HEK293 (cell line): ENCODE data around the gene POLR1G.

Source experiments
- GLI4 ChIP-seq: fragments of 450-650 bp; formaldehyde crosslinking; IDR thresholded peaks from 2 replicates; pipeline ENCODE4 v1.5.1; 2016; ENCODE audit warnings: missing biosample characterization, missing genetic modification characterization
- IKZF3 ChIP-seq: fragments of 450-650 bp; IDR thresholded peaks from 2 replicates; pipeline ENCODE4 v1.5.0; 2018; ENCODE audit warnings: missing biosample characterization, mild to moderate bottlenecking, missing genetic modification characterization, moderate library complexity
- TCF7L2 ChIP-seq: IDR thresholded peaks from 2 replicates; pipeline ENCODE4 v1.6.1; 2011; ENCODE audit warnings: low read depth, mild to moderate bottlenecking, inconsistent platforms, low read length, moderate library complexity, borderline replicate concordance
- WT1 ChIP-seq: fragments of 450-650 bp; formaldehyde crosslinking; IDR thresholded peaks from 2 replicates; pipeline ENCODE4 v1.5.1; 2016; ENCODE audit warnings: missing biosample characterization, missing genetic modification characterization
- ZFP3 ChIP-seq: fragments of 450-650 bp; formaldehyde crosslinking; IDR thresholded peaks from 2 replicates; pipeline ENCODE4 v1.5.1; 2016; ENCODE audit warnings: low read depth, missing biosample characterization, missing genetic modification characterization
- ZNF112 ChIP-seq: fragments of 450-650 bp; formaldehyde crosslinking; IDR thresholded peaks from 2 replicates; pipeline ENCODE4 v1.5.0; 2017; ENCODE audit warnings: missing biosample characterization, missing genetic modification characterization
- ZNF114 ChIP-seq: fragments of 450-650 bp; formaldehyde crosslinking; IDR thresholded peaks from 2 replicates; pipeline ENCODE4 v1.5.0; 2017; ENCODE audit warnings: missing biosample characterization, missing genetic modification characterization
- ZNF132 ChIP-seq: fragments of 450-650 bp; formaldehyde crosslinking; IDR thresholded peaks from 2 replicates; pipeline ENCODE4 v1.5.1; 2017; ENCODE audit warnings: missing biosample characterization, missing genetic modification characterization, borderline replicate concordance
- ZNF140 ChIP-seq: fragments of 450-650 bp; formaldehyde crosslinking; IDR thresholded peaks from 2 replicates; pipeline ENCODE4 v1.5.1; 2016; ENCODE audit warnings: missing biosample characterization, missing genetic modification characterization
- ZNF146 ChIP-seq: fragments of 450-650 bp; formaldehyde crosslinking; IDR thresholded peaks from 2 replicates; pipeline ENCODE4 v1.5.1; 2016; ENCODE audit warnings: missing biosample characterization, missing genetic modification characterization
- ZNF155 ChIP-seq: fragments of 450-650 bp; formaldehyde crosslinking; IDR thresholded peaks from 2 replicates; pipeline ENCODE4 v1.5.1; 2016; ENCODE audit warnings: missing biosample characterization, missing genetic modification characterization
- ZNF157 ChIP-seq: fragments of 450-650 bp; formaldehyde crosslinking; IDR thresholded peaks from 2 replicates; pipeline ENCODE4 v1.5.1; 2016; ENCODE audit warnings: missing biosample characterization, missing genetic modification characterization
- ZNF16 ChIP-seq: fragments of 450-650 bp; formaldehyde crosslinking; IDR thresholded peaks from 2 replicates; pipeline ENCODE4 v1.5.1; 2016; ENCODE audit warnings: low read depth, missing biosample characterization, missing genetic modification characterization
- ZNF174 ChIP-seq: fragments of 450-650 bp; formaldehyde crosslinking; IDR thresholded peaks from 2 replicates; pipeline ENCODE4 v1.5.0; 2017; ENCODE audit warnings: missing biosample characterization, mild to moderate bottlenecking, missing genetic modification characterization
- ZNF175 ChIP-seq: fragments of 450-650 bp; formaldehyde crosslinking; IDR thresholded peaks from 2 replicates; pipeline ENCODE4 v1.5.1; 2016; ENCODE audit warnings: missing biosample characterization, missing genetic modification characterization
- ZNF223 ChIP-seq: fragments of 450-650 bp; formaldehyde crosslinking; IDR thresholded peaks from 2 replicates; pipeline ENCODE4 v1.5.1; 2016; ENCODE audit warnings: missing biosample characterization, missing genetic modification characterization
- ZNF266 ChIP-seq: fragments of 450-650 bp; formaldehyde crosslinking; IDR thresholded peaks from 2 replicates; pipeline ENCODE4 v1.5.1; 2016; ENCODE audit warnings: missing biosample characterization, missing genetic modification characterization, low read depth
- ZNF404 ChIP-seq: fragments of 450-650 bp; formaldehyde crosslinking; IDR thresholded peaks from 2 replicates; pipeline ENCODE4 v1.5.1; 2017; ENCODE audit warnings: missing biosample characterization, missing genetic modification characterization
- ZNF48 ChIP-seq: fragments of 450-650 bp; formaldehyde crosslinking; IDR thresholded peaks from 2 replicates; pipeline ENCODE4 v1.5.1; 2016; ENCODE audit warnings: missing biosample characterization, missing genetic modification characterization
- ZNF501 ChIP-seq: fragments of 450-650 bp; formaldehyde crosslinking; IDR thresholded peaks from 2 replicates; pipeline ENCODE4 v1.5.1; 2016; ENCODE audit warnings: missing biosample characterization, missing genetic modification characterization
- ZNF548 ChIP-seq: fragments of 450-650 bp; formaldehyde crosslinking; IDR thresholded peaks from 2 replicates; pipeline ENCODE4 v1.5.1; 2016; ENCODE audit warnings: missing biosample characterization, missing genetic modification characterization
- ZNF555 ChIP-seq: fragments of 450-650 bp; formaldehyde crosslinking; conservative IDR thresholded peaks from 2 replicates; pipeline ENCODE4 v1.5.1; 2017; ENCODE audit warnings: missing biosample characterization, mild to moderate bottlenecking, missing genetic modification characterization, inconsistent platforms
- ZNF560 ChIP-seq: fragments of 450-650 bp; formaldehyde crosslinking; IDR thresholded peaks from 2 replicates; pipeline ENCODE4 v1.5.1; 2017; ENCODE audit warnings: missing biosample characterization, missing genetic modification characterization, borderline replicate concordance
- ZNF747 ChIP-seq: fragments of 450-650 bp; formaldehyde crosslinking; IDR thresholded peaks from 2 replicates; pipeline ENCODE4 v1.5.1; 2016; ENCODE audit warnings: missing biosample characterization, missing genetic modification characterization
- ZNF776 ChIP-seq: fragments of 450-650 bp; formaldehyde crosslinking; IDR thresholded peaks from 2 replicates; pipeline ENCODE4 v1.5.0; 2017; ENCODE audit warnings: missing biosample characterization, missing genetic modification characterization, borderline replicate concordance
- ZNF792 ChIP-seq: fragments of 450-650 bp; formaldehyde crosslinking; IDR thresholded peaks from 2 replicates; pipeline ENCODE4 v1.5.1; 2016; ENCODE audit warnings: missing biosample characterization, missing genetic modification characterization
- ZSCAN30 ChIP-seq: fragments of 450-650 bp; IDR thresholded peaks from 2 replicates; pipeline ENCODE4 v1.5.1; 2018; ENCODE audit warnings: missing biosample characterization, mild to moderate bottlenecking, missing genetic modification characterization, moderate library complexity
- TF ChIP-seq, protein P1 (sequence below): fragments of 450-650 bp; formaldehyde crosslinking; IDR thresholded peaks from 2 replicates; pipeline ENCODE4 v1.5.1; 2016; ENCODE audit warnings: missing biosample characterization, missing genetic modification characterization
- TF ChIP-seq, protein P2 (sequence below): fragments of 450-650 bp; formaldehyde crosslinking; optimal IDR thresholded peaks from 2 replicates; pipeline ENCODE3; 2016; ENCODE audit warnings: missing biosample characterization, mild to moderate bottlenecking, missing genetic modification characterization
- TF ChIP-seq, protein P3 (sequence below): fragments of 450-650 bp; formaldehyde crosslinking; IDR thresholded peaks from 2 replicates; pipeline ENCODE4 v1.5.1; 2016; ENCODE audit warnings: missing biosample characterization, missing genetic modification characterization, borderline replicate concordance
- TF ChIP-seq, protein P4 (sequence below): fragments of 450-650 bp; formaldehyde crosslinking; IDR thresholded peaks from 2 replicates; pipeline ENCODE4 v1.5.1; 2016; ENCODE audit warnings: missing biosample characterization, missing genetic modification characterization
- TF ChIP-seq, protein P5 (sequence below): fragments of 450-650 bp; formaldehyde crosslinking; IDR thresholded peaks from 2 replicates; pipeline ENCODE4 v1.5.1; 2016; ENCODE audit warnings: missing biosample characterization, missing genetic modification characterization
- TF ChIP-seq, protein P6 (sequence below): fragments of 450-650 bp; formaldehyde crosslinking; IDR thresholded peaks from 2 replicates; pipeline ENCODE4 v1.5.1; 2017; ENCODE audit warnings: missing biosample characterization, missing genetic modification characterization

The POLR1G gene

DNA sequence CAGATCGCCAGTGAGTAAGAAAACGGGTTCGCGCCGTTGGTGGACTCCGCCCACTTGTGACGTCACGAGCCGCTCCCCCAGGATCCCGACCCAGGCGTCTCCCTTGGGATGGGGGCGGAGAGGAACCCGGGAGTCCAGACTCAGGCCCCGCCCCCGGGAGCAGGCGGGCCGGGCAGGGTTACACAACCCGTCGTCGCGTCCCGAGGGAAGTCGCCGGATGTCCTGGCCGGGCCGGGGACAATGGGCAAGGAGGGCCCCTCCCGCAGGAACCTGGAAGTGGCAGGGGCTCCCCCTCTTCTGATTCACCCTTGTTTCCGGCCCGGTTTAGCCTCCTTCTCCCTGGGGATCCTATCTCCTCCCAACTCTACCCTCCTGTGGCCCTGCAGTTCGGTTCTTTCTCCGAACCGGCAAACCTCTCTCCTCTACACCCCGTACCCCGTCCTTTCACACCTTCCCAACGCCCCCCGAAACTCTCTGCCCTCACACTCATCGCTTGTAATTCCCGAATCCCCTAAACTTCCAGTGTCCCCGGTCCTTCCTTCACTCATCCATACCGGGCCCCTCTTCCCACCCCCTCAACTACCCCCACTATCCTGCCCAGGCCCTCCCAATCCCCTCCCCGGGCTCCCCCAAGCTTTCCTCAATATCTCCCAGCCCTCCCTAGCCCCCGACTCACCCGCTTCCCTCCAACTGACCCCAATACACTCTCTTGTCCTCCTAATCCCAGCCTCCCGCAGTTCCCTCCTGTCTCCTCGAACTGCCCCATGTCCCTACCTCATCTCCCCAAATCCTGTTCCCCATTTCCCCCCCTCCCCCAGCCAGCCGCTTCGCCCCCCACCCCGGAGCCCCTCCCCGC, 37.2 kb downstream of the POLR1G start (continued):
- TF ChIP-seq WT1 (tag by site-specific recombination) (peak; percentile 25; the same call in 1 of the 2 replicates), ZNF548 (no peak), ZNF404 (tag by site-specific recombination) (no peak), ZSCAN30 (peak; percentile 68; the same call in 1 of the 2 replicates), ZNF792 (tag by site-specific recombination) (peak; percentile 33; the same call in 1 of the 2 replicates), ZNF140 (tag by site-specific recombination) (no peak), ZFP3 (tag by site-specific recombination) (no peak), ZNF501 (no peak), ZNF555 (tag by site-specific recombination) (no peak), ZNF48 (no peak), TCF7L2 (no peak), ZNF157 (tag by site-specific recombination) (no peak), ZNF174 (tag by site-specific recombination) (no peak), ZNF175 (tag by site-specific recombination) (no peak), ZNF266 (tag by site-specific recombination) (no peak), ZNF560 (tag by site-specific recombination) (no peak), ZNF155 (tag by site-specific recombination) (no peak), GLI4 (tag by site-specific recombination) (no peak), ZNF776 (tag by site-specific recombination) (no peak), ZNF146 (tag by site-specific recombination) (no peak), IKZF3 (tag by site-specific recombination) (peak; percentile 100), ZNF112 (tag by site-specific recombination) (no peak), ZNF16 (tag by site-specific recombination) (no peak), ZNF747 (tag by site-specific recombination) (no peak), ZNF223 (tag by site-specific recombination) (no peak), ZNF114 (tag by site-specific recombination) (no peak), ZNF132 (tag by site-specific recombination) (no peak)
- TF ChIP-seq, protein P1, sequence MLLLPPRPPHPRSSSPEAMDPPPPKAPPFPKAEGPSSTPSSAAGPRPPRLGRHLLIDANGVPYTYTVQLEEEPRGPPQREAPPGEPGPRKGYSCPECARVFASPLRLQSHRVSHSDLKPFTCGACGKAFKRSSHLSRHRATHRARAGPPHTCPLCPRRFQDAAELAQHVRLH = no peak
- TF ChIP-seq, protein P2, sequence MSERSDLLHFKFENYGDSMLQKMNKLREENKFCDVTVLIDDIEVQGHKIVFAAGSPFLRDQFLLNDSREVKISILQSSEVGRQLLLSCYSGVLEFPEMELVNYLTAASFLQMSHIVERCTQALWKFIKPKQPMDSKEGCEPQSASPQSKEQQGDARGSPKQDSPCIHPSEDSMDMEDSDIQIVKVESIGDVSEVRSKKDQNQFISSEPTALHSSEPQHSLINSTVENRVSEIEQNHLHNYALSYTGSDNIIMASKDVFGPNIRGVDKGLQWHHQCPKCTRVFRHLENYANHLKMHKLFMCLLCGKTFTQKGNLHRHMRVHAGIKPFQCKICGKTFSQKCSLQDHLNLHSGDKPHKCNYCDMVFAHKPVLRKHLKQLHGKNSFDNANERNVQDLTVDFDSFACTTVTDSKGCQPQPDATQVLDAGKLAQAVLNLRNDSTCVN (tag by site-specific recombination) = peak; percentile 40
- TF ChIP-seq, protein P3, sequence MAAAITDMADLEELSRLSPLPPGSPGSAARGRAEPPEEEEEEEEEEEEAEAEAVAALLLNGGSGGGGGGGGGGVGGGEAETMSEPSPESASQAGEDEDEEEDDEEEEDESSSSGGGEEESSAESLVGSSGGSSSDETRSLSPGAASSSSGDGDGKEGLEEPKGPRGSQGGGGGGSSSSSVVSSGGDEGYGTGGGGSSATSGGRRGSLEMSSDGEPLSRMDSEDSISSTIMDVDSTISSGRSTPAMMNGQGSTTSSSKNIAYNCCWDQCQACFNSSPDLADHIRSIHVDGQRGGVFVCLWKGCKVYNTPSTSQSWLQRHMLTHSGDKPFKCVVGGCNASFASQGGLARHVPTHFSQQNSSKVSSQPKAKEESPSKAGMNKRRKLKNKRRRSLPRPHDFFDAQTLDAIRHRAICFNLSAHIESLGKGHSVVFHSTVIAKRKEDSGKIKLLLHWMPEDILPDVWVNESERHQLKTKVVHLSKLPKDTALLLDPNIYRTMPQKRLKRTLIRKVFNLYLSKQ (tag by site-specific recombination) = no peak
- TF ChIP-seq, protein P4, sequence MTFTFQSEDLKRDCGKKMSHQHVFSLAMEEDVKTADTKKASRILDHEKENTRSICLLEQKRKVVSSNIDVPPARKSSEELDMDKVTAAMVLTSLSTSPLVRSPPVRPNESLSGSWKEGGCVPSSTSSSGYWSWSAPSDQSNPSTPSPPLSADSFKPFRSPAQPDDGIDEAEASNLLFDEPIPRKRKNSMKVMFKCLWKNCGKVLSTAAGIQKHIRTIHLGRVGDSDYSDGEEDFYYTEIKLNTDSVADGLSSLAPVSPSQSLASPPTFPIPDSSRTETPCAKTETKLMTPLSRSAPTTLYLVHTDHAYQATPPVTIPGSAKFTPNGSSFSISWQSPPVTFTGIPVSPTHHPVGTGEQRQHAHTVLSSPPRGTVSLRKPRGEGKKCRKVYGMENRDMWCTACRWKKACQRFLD (tag by site-specific recombination) = no peak
- TF ChIP-seq, protein P5, sequence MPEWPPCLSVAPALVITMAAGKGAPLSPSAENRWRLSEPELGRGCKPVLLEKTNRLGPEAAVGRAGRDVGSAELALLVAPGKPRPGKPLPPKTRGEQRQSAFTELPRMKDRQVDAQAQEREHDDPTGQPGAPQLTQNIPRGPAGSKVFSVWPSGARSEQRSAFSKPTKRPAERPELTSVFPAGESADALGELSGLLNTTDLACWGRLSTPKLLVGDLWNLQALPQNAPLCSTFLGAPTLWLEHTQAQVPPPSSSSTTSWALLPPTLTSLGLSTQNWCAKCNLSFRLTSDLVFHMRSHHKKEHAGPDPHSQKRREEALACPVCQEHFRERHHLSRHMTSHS = no peak
- TF ChIP-seq, protein P6, sequence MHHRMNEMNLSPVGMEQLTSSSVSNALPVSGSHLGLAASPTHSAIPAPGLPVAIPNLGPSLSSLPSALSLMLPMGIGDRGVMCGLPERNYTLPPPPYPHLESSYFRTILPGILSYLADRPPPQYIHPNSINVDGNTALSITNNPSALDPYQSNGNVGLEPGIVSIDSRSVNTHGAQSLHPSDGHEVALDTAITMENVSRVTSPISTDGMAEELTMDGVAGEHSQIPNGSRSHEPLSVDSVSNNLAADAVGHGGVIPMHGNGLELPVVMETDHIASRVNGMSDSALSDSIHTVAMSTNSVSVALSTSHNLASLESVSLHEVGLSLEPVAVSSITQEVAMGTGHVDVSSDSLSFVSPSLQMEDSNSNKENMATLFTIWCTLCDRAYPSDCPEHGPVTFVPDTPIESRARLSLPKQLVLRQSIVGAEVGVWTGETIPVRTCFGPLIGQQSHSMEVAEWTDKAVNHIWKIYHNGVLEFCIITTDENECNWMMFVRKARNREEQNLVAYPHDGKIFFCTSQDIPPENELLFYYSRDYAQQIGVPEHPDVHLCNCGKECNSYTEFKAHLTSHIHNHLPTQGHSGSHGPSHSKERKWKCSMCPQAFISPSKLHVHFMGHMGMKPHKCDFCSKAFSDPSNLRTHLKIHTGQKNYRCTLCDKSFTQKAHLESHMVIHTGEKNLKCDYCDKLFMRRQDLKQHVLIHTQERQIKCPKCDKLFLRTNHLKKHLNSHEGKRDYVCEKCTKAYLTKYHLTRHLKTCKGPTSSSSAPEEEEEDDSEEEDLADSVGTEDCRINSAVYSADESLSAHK = no peak; the same call in 1 of the 2 replicates
